Measurements from ENCODE around the gene ACOXL. TPM values are rescaled to one million over a fixed set of nuclear protein-coding genes. Genes with fewer than 3 reads are reported as not detected.

The ACOXL gene
- total and polyA plus RNA-seq, 3 donors from 2014 or later: 4.9 to 7.9 (median 5.3) TPM

GRCh38 chr2:111160758-111161157, 428.4 kb downstream of the ACOXL start:
- Histone ChIP-seq H3K4me1 (no peaks in the 10 kb centered on the region), H3K27me3 (no peaks in the 10 kb centered on the region), H3K36me3 (ENCODE audit: low read depth, missing control alignments) (no peaks in the 10 kb centered on the region), H3K9me3 (no peaks in the 10 kb centered on the region), H3K4me3 (no peak overlapping the region), H3K27ac (no peak overlapping the region)
- TF ChIP-seq POLR2A (IDR thresholded peaks at IDR 0.05) (no peak), CTCF (IDR thresholded peaks at IDR 0.05) (no peak)
- DNase-seq: no peak
- intact Hi-C loops (cut with DNase I; ENCODE audit: low total_unique reads): no loop called here
- WGBS, 2 donors: 89 to 97% methylated on average over 3 of the region's 3 CpGs

- no peak for TF ChIP-seq POLR2A (IDR thresholded peaks at IDR 0.05)
- no peak for TF ChIP-seq CTCF (IDR thresholded peaks at IDR 0.05)
- no peaks in the 10 kb centered on the region for H3K4me1 ChIP-seq
- WGBS, 2 donors: 69 to 89% methylated on average over 11 to 12 of the region's 12 CpGs
Measured at GRCh38 chr2:111161971-111162370, 429.6 kb downstream of the ACOXL start.

GRCh38 chr2:111162718-111163331, 430.5 kb downstream of the ACOXL start:
- 78 to 85% methylated on average over 12 of the region's 12 CpGs for WGBS, 2 donors
- intact Hi-C loops (cut with DNase I; ENCODE audit: low total_unique reads): no loop called here
- Histone ChIP-seq H3K27me3 (no peaks in the 10 kb centered on the region), H3K36me3 (ENCODE audit: low read depth, missing control alignments) (no peaks in the 10 kb centered on the region), H3K4me1 (no peaks in the 10 kb centered on the region), H3K9me3 (no peaks in the 10 kb centered on the region), H3K27ac (no peak overlapping the region), H3K4me3 (no peak overlapping the region)
- no peak for DNase-seq
- TF ChIP-seq CTCF (IDR thresholded peaks at IDR 0.05) (no peak), POLR2A (IDR thresholded peaks at IDR 0.05) (no peak)

More at GRCh38 chr2:111161971-111162370, 429.6 kb downstream of the ACOXL start:
- intact Hi-C loops (cut with DNase I; ENCODE audit: low total_unique reads): no loop called here
- Histone ChIP-seq H3K4me3 (no peak overlapping the region), H3K9me3 (no peaks in the 10 kb centered on the region), H3K27ac (no peak overlapping the region), H3K36me3 (ENCODE audit: low read depth, missing control alignments) (no peaks in the 10 kb centered on the region), H3K27me3 (no peaks in the 10 kb centered on the region)
- DNase-seq: no peak

- H3K36me3 ChIP-seq (ENCODE audit: low read depth, missing control alignments): no peaks in the 10 kb centered on the region
- DNase-seq: no peak
- WGBS, 2 donors: 90 to 93% methylated on average over 12 of the region's 12 CpGs
- intact Hi-C loops (cut with DNase I; ENCODE audit: low total_unique reads): no loop called here
- H3K9me3 ChIP-seq: no peaks in the 10 kb centered on the region
- no peak overlapping the region for H3K4me3 ChIP-seq
- H3K27ac ChIP-seq: no peak overlapping the region
- no peak for TF ChIP-seq CTCF (IDR thresholded peaks at IDR 0.05)
- no peak for TF ChIP-seq POLR2A (IDR thresholded peaks at IDR 0.05)
- H3K27me3 ChIP-seq: no peaks in the 10 kb centered on the region
- H3K4me1 ChIP-seq: no peaks in the 10 kb centered on the region
Measured at GRCh38 chr2:111164078-111164477, 431.7 kb downstream of the ACOXL start.

- no peak for DNase-seq
- Histone ChIP-seq H3K9me3 (no peaks in the 10 kb centered on the region), H3K4me1 (no peaks in the 10 kb centered on the region), H3K36me3 (ENCODE audit: low read depth, missing control alignments) (no peaks in the 10 kb centered on the region), H3K27me3 (no peaks in the 10 kb centered on the region), H3K27ac (no peak overlapping the region), H3K4me3 (no peak overlapping the region)
- intact Hi-C loops (cut with DNase I; ENCODE audit: low total_unique reads): no loop called here
- TF ChIP-seq POLR2A (IDR thresholded peaks at IDR 0.05): no peak
- no peak for TF ChIP-seq CTCF (IDR thresholded peaks at IDR 0.05)
- WGBS, 2 donors: 82 to 86% methylated on average over 7 of the region's 7 CpGs
Measured at GRCh38 chr2:111165084-111165483, 432.7 kb downstream of the ACOXL start.

Measured in testis (tissue), 3 donors.